Astrocyte (in vitro differentiated cells and primary cell): ENCODE data around the gene EXOC4. TPM values are rescaled to one million over a fixed set of nuclear protein-coding genes. Genes with fewer than 3 reads are reported as not detected.

Experiments used
- DNase-seq: peaks from one replicate; pipeline ENCODE4 v3.0.0-alpha.2; 2010; ENCODE audit warnings: low read depth
- FAIRE-seq: peaks from 2 replicates; lab custom pipeline; 2011; peaks lifted over from hg19 to GRCh38; lab: Jason Lieb, UNC
- H2AFZ ChIP-seq: 2 replicates; pipeline ENCODE4 v1.6.0; 2012; ENCODE audit warnings: low read depth, low read length, inconsistent platforms
- H3K27ac ChIP-seq: 2 replicates; pipeline ENCODE4 v1.5.1; 2011; ENCODE audit warnings: low read depth, low read length, inconsistent platforms
- H3K27me3 ChIP-seq: 2 replicates; pipeline ENCODE4 v1.6.0; 2011; ENCODE audit warnings: low read length, inconsistent platforms; ENCODE audit not compliant: insufficient read depth
- H3K36me3 ChIP-seq: 2 replicates; pipeline ENCODE4 v1.5.1; 2011; ENCODE audit warnings: low read length, inconsistent platforms; ENCODE audit not compliant: insufficient read depth
- H3K4me1 ChIP-seq: 2 replicates; pipeline ENCODE4 v1.5.1; 2011; ENCODE audit warnings: low read length, inconsistent platforms; ENCODE audit not compliant: insufficient read depth
- H3K4me2 ChIP-seq: 2 replicates; pipeline ENCODE4 v1.6.0; 2012; ENCODE audit warnings: low read length, inconsistent platforms
- H3K4me3 ChIP-seq: 2 replicates; pipeline ENCODE4 v1.5.1; 2011; ENCODE audit warnings: low read depth, mild to moderate bottlenecking, low read length, inconsistent platforms; ENCODE audit not compliant: insufficient read depth
- H3K79me2 ChIP-seq: 2 replicates; pipeline ENCODE4 v1.6.0; 2012; ENCODE audit warnings: mild to moderate bottlenecking, low read length, inconsistent platforms; ENCODE audit not compliant: insufficient read depth
- H3K9ac ChIP-seq: 2 replicates; pipeline ENCODE4 v1.6.0; 2012; ENCODE audit warnings: mild to moderate bottlenecking, low read length, inconsistent platforms
- H3K9me3 ChIP-seq: 2 replicates; pipeline ENCODE4 v1.5.1; 2012; ENCODE audit warnings: low read depth, mild to moderate bottlenecking, low read length, inconsistent platforms; ENCODE audit not compliant: insufficient read depth
- H4K20me1 ChIP-seq: 2 replicates; pipeline ENCODE4 v1.6.0; 2012; ENCODE audit warnings: low read length, inconsistent platforms; ENCODE audit not compliant: insufficient read depth
- H3K27ac Mint-ChIP-seq: one replicate; pipeline ENCODE4 v1.8.0; 2021; ENCODE audit warnings: mild to moderate bottlenecking, mixed read lengths; ENCODE audit not compliant: unreplicated experiment
- H3K27me3 Mint-ChIP-seq: one replicate; pipeline ENCODE4 v1.8.0; 2021; ENCODE audit warnings: low read depth, mixed read lengths; ENCODE audit not compliant: unreplicated experiment
- H3K36me3 Mint-ChIP-seq: one replicate; pipeline ENCODE4 v1.8.0; 2021; ENCODE audit warnings: low read depth, mixed read lengths; ENCODE audit not compliant: unreplicated experiment
- H3K4me1 Mint-ChIP-seq: one replicate; pipeline ENCODE4 v1.8.0; 2021; ENCODE audit warnings: low read depth, mixed read lengths; ENCODE audit not compliant: unreplicated experiment
- H3K4me3 Mint-ChIP-seq: one replicate; pipeline ENCODE4 v1.8.0; 2021; ENCODE audit warnings: mild to moderate bottlenecking, moderate library complexity, mixed read lengths; ENCODE audit not compliant: unreplicated experiment
- H3K9me3 Mint-ChIP-seq: one replicate; pipeline ENCODE4 v1.8.0; 2021; ENCODE audit warnings: mild to moderate bottlenecking, mixed read lengths; ENCODE audit not compliant: unreplicated experiment
- EZH2 ChIP-seq: IDR thresholded peaks from 2 replicates; pipeline ENCODE4 v1.6.1; 2012; ENCODE audit warnings: mild to moderate bottlenecking, low read length, inconsistent platforms; ENCODE audit not compliant: insufficient read depth
- total RNA-seq: library from RNA; stranded (reverse); gene quantifications from 2 replicates; pipeline ENCODE4 v1.2.1, GENCODE V29; 2021
- TF ChIP-seq, protein P1 (sequence below): IDR thresholded peaks from 2 replicates; pipeline ENCODE4 v1.5.1; 2011; ENCODE audit warnings: low read depth, mild to moderate bottlenecking, inconsistent platforms, low read length, moderate library complexity; ENCODE audit not compliant: insufficient read depth

The EXOC4 gene
- total RNA-seq, 1 donor from 2014 or later, result 57.5 TPM

DNA sequence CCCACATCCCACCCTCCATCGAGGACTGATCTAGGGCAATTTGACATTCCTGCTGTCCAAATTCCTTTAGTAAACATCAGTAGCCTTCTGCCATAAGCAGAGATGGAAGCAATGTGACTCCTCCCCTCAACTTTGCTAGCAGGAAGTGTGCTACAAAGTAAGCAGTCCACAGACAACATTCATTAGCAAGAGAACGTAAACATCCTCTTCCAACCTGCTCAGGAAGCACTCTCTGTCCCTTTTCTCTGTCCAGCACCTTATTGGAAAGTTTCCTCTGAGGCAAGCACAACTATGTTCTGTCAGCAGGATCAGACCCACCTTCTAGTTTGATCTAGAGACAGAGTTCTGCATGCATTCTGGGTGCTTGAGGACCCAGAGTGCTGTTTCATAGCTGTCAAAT is 826.1 kb downstream of the EXOC4 start:
- TF ChIP-seq, protein P1, sequence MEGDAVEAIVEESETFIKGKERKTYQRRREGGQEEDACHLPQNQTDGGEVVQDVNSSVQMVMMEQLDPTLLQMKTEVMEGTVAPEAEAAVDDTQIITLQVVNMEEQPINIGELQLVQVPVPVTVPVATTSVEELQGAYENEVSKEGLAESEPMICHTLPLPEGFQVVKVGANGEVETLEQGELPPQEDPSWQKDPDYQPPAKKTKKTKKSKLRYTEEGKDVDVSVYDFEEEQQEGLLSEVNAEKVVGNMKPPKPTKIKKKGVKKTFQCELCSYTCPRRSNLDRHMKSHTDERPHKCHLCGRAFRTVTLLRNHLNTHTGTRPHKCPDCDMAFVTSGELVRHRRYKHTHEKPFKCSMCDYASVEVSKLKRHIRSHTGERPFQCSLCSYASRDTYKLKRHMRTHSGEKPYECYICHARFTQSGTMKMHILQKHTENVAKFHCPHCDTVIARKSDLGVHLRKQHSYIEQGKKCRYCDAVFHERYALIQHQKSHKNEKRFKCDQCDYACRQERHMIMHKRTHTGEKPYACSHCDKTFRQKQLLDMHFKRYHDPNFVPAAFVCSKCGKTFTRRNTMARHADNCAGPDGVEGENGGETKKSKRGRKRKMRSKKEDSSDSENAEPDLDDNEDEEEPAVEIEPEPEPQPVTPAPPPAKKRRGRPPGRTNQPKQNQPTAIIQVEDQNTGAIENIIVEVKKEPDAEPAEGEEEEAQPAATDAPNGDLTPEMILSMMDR, result no peak
- no peak for TF ChIP-seq EZH2
- Histone ChIP-seq H3K9ac (no peak overlapping the region), H4K20me1 (no peaks in the 10 kb centered on the region), H3K9me3 (no peaks in the 10 kb centered on the region), H3K4me3 (no peak overlapping the region), H2AFZ (no peak overlapping the region), H3K27me3 (no peaks in the 10 kb centered on the region), H3K36me3 (no peaks in the 10 kb centered on the region), H3K79me2 (no peaks in the 10 kb centered on the region), H3K4me1 (no peaks in the 10 kb centered on the region), H3K4me2 (no peak overlapping the region), H3K27ac (no peak overlapping the region)
- Mint-ChIP-seq H3K27ac (no peak overlapping the region), H3K36me3 (peaks cover 9% of the 10 kb centered on the region), H3K27me3 (no peaks in the 10 kb centered on the region), H3K9me3 (peaks cover 3% of the 10 kb centered on the region), H3K4me1 (peaks cover 8% of the 10 kb centered on the region), H3K4me3 (no peak overlapping the region)
- no peak for FAIRE-seq
- no peak for DNase-seq

DNA sequence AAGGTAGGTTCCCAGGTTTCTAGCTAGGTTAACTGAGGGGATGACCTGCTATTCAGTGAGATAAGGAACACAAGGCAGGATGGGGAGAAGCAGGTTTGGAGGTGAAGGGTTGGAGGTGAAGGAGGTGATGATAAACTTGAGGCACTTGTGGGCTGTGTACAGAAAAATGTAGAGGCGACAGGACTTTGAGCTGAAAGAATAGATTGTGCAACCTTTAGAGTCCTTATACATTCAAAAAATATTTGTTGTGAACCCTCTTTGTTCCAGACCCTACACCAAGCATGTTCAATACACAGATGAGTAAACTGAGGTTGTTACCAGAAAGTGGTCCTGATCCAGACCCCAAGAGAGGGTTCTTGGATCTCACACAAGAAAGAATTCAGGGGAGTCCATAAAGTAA is 828.8 kb downstream of the EXOC4 start:
- Mint-ChIP-seq H3K4me3 (no peak overlapping the region), H3K36me3 (peaks cover 5% of the 10 kb centered on the region)
- H3K4me3 ChIP-seq, result no peak overlapping the region

More for the DNA sequence above, 828.8 kb downstream of the EXOC4 start:
- Histone ChIP-seq H3K4me2 (no peak overlapping the region), H4K20me1 (no peaks in the 10 kb centered on the region), H3K9ac (no peak overlapping the region), H3K27ac (no peak overlapping the region), H3K36me3 (no peaks in the 10 kb centered on the region), H2AFZ (no peak overlapping the region), H3K79me2 (no peaks in the 10 kb centered on the region), H3K4me1 (no peaks in the 10 kb centered on the region), H3K27me3 (no peaks in the 10 kb centered on the region), H3K9me3 (no peaks in the 10 kb centered on the region)
- Mint-ChIP-seq H3K27ac (no peak overlapping the region), H3K27me3 (no peaks in the 10 kb centered on the region), H3K4me1 (peaks cover 11% of the 10 kb centered on the region), H3K9me3 (peaks cover 2% of the 10 kb centered on the region)
- FAIRE-seq, result no peak
- TF ChIP-seq EZH2, result no peak
- TF ChIP-seq, protein P1, result no peak
- no peak for DNase-seq
